Mesenchymal stem cell (in vitro differentiated cells and primary cell): ENCODE measurements around the gene BIRC5.

Experiments
- DNase-seq: peaks from one replicate; pipeline ENCODE4 v3.0.0-alpha.2; 2013
- H2AFZ ChIP-seq: one replicate; pipeline ENCODE4 v1.6.1; 2013; ENCODE audit warnings: low read depth, mild to moderate bottlenecking, control low read depth, inconsistent platforms, low read length, moderate library complexity
- H2AK5ac ChIP-seq: 2 replicates; pipeline ENCODE4 v1.6.1; 2013; ENCODE audit warnings: low read length, moderate library complexity, mild to moderate bottlenecking, inconsistent platforms; ENCODE audit not compliant: severe bottlenecking
- H2BK120ac ChIP-seq: one replicate; pipeline ENCODE4 v1.6.1; 2013; ENCODE audit warnings: low read depth, mild to moderate bottlenecking, inconsistent platforms, low read length, moderate library complexity
- H2BK12ac ChIP-seq, 2 experiments: one replicate each; pipeline ENCODE4 v1.6.1; 2013; ENCODE audit warnings: inconsistent platforms in 2 of 2, low read length in 2 of 2, mild to moderate bottlenecking in 2 of 2, moderate library complexity in 2 of 2, control low read depth in 1 of 2
- H2BK15ac ChIP-seq: one replicate; pipeline ENCODE4 v1.6.1; 2013; ENCODE audit warnings: mild to moderate bottlenecking, low read depth, inconsistent platforms; ENCODE audit not compliant: poor library complexity, severe bottlenecking
- H2BK5ac ChIP-seq: 2 replicates; pipeline ENCODE4 v1.6.1; 2013; ENCODE audit warnings: low read depth, mild to moderate bottlenecking, low read length, control low read depth, inconsistent platforms; ENCODE audit not compliant: poor library complexity, severe bottlenecking
- H3K14ac ChIP-seq, 2 experiments: one replicate each; pipeline ENCODE4 v1.6.1; 2013; ENCODE audit warnings: inconsistent platforms in 2 of 2, low read length in 2 of 2, control low read depth in 1 of 2, mild to moderate bottlenecking in 1 of 2, moderate library complexity in 1 of 2
- H3K18ac ChIP-seq, 2 experiments: one replicate each; pipeline ENCODE4 v1.6.1; 2013; ENCODE audit warnings: inconsistent platforms in 2 of 2, low read length in 2 of 2, control low read depth in 1 of 2, low read depth in 1 of 2, mild to moderate bottlenecking in 1 of 2
- H3K23ac ChIP-seq, 2 experiments: one replicate each; pipeline ENCODE4 v1.6.1; 2013; ENCODE audit warnings: inconsistent platforms in 2 of 2, low read length in 2 of 2, mild to moderate bottlenecking in 2 of 2, moderate library complexity in 2 of 2, control low read depth in 1 of 2
- H3K27ac ChIP-seq: 2 replicates; pipeline ENCODE4 v1.5.1; 2013; ENCODE audit warnings: mild to moderate bottlenecking, moderate library complexity, low read length, control low read depth, inconsistent platforms; ENCODE audit not compliant: poor library complexity, severe bottlenecking
- H3K27me3 ChIP-seq, 2 experiments: 2 replicates each; pipeline versions ENCODE4 v1.6.1 to v1.7.0; 2013; ENCODE audit warnings: low read length in 2 of 2, mild to moderate bottlenecking in 2 of 2, moderate library complexity in 2 of 2, control low read depth in 1 of 2, inconsistent platforms in 1 of 2; ENCODE audit not compliant: control insufficient read depth in 1 of 2, insufficient read depth in 1 of 2
- H3K36me3 ChIP-seq, 2 experiments: 2 replicates each; pipeline versions ENCODE4 v1.6.1 to v1.7.0; 2013; ENCODE audit warnings: low read length in 2 of 2, control low read depth in 1 of 2, inconsistent platforms in 1 of 2, low read depth in 1 of 2, mild to moderate bottlenecking in 1 of 2; ENCODE audit not compliant: insufficient read depth in 2 of 2, control insufficient read depth in 1 of 2
- H3K4ac ChIP-seq, 2 experiments: one replicate each; pipeline ENCODE4 v1.6.1; 2013; ENCODE audit warnings: inconsistent platforms in 2 of 2, low read length in 2 of 2, mild to moderate bottlenecking in 2 of 2, moderate library complexity in 2 of 2, control low read depth in 1 of 2, low read depth in 1 of 2
- H3K4me1 ChIP-seq: 2 replicates; pipeline ENCODE4 v1.6.1; 2013; ENCODE audit warnings: low read depth, low read length, control low read depth; ENCODE audit not compliant: control insufficient read depth, insufficient read depth
- H3K4me2 ChIP-seq: 2 replicates; pipeline ENCODE4 v1.6.1; 2013; ENCODE audit warnings: low read length, mild to moderate bottlenecking, inconsistent platforms; ENCODE audit not compliant: poor library complexity, severe bottlenecking
- H3K4me3 ChIP-seq, 2 experiments: 2 replicates each; pipeline versions ENCODE4 v1.5.1 to v1.7.0; 2013; ENCODE audit warnings: low read length in 2 of 2, mild to moderate bottlenecking in 2 of 2, control low read depth in 1 of 2, low read depth in 1 of 2; ENCODE audit not compliant: insufficient read depth in 1 of 2
- H3K79me1 ChIP-seq: replicated peaks from 2 replicates; pipeline ENCODE4 v1.6.1; 2013; ENCODE audit warnings: mild to moderate bottlenecking, control low read depth, low read length, inconsistent platforms; ENCODE audit not compliant: poor library complexity, severe bottlenecking
- H3K9ac ChIP-seq: 2 replicates; pipeline ENCODE4 v1.7.0; 2013; ENCODE audit warnings: mild to moderate bottlenecking, low read length, moderate library complexity
- H3K9me3 ChIP-seq: 2 replicates; pipeline ENCODE4 v1.7.0; 2013; ENCODE audit warnings: mild to moderate bottlenecking, low read length; ENCODE audit not compliant: control insufficient read depth
- H4K8ac ChIP-seq: one replicate; pipeline ENCODE4 v1.6.1; 2013; ENCODE audit warnings: inconsistent platforms, mild to moderate bottlenecking, low read length, moderate library complexity
- H4K91ac ChIP-seq: one replicate; pipeline ENCODE4 v1.6.1; 2013; ENCODE audit warnings: mild to moderate bottlenecking, low read length, inconsistent platforms
- WGBS: methylation state at CpG from one replicate; pipeline ENCODE4 v1.1.7; 2013; ENCODE audit warnings: mixed read lengths; 5-methylcytosine and 5-hydroxymethylcytosine counted together

BIRC5 gene

GRCh38 chr17:78238823-78239488 is 24.9 kb downstream of the BIRC5 start:
- Histone ChIP-seq H3K27ac (no peak overlapping the region), H2BK15ac (no peak overlapping the region), H3K4me2 (no peak overlapping the region), H2AFZ (no peak overlapping the region), H2BK5ac (no peak overlapping the region), H3K4ac (no peak overlapping the region), H2AK5ac (no peak overlapping the region), H3K14ac (no peak overlapping the region), H3K9me3 (no peaks in the 10 kb centered on the region), H3K18ac (no peak overlapping the region), H3K4me3 (no peak overlapping the region), H3K27me3 (peaks cover 0 to 28% of the 10 kb centered on the region in 2 experiments), H3K4me1 (peaks cover 23% of the 10 kb centered on the region), H2BK12ac (no peak overlapping the region), H4K91ac (no peak overlapping the region), H3K36me3 (peaks cover 0 to 3% of the 10 kb centered on the region in 2 experiments), H3K23ac (no peak overlapping the region), H3K79me1 (no peaks in the 10 kb centered on the region), H2BK120ac (no peak overlapping the region), H3K9ac (no peak overlapping the region), H4K8ac (no peak overlapping the region)
- WGBS = 85% methylated on average over 20 of the region's 20 CpGs
- DNase-seq = no peak

GRCh38 chr17:78239489-78239931 is 25.5 kb downstream of the BIRC5 start:
- Histone ChIP-seq H3K4ac (no peak overlapping the region), H2BK5ac (no peak overlapping the region), H3K27me3 (peaks cover 0 to 26% of the 10 kb centered on the region in 2 experiments), H4K8ac (no peak overlapping the region), H3K79me1 (no peaks in the 10 kb centered on the region), H3K14ac (no peak overlapping the region), H2BK120ac (no peak overlapping the region), H3K18ac (no peak overlapping the region), H2BK15ac (no peak overlapping the region), H3K23ac (no peak overlapping the region), H2BK12ac (no peak overlapping the region), H3K4me3 (no peak overlapping the region), H2AK5ac (no peak overlapping the region), H3K36me3 (peaks cover 0 to under 1% of the 10 kb centered on the region in 2 experiments), H2AFZ (no peak overlapping the region), H4K91ac (no peak overlapping the region), H3K27ac (no peak overlapping the region), H3K4me1 (peaks cover 23% of the 10 kb centered on the region), H3K9ac (no peak overlapping the region), H3K4me2 (no peak overlapping the region), H3K9me3 (no peaks in the 10 kb centered on the region)
- no peak for DNase-seq
- 81% methylated on average over 8 of the region's 9 CpGs for WGBS

GRCh38 chr17:78240012-78240655 is 26.1 kb downstream of the BIRC5 start:
- Histone ChIP-seq H3K27ac (no peak overlapping the region), H3K4me3 (no peak overlapping the region), H3K23ac (no peak overlapping the region), H4K91ac (no peak overlapping the region), H2AFZ (no peak overlapping the region), H3K4ac (no peak overlapping the region), H4K8ac (no peak overlapping the region), H2BK120ac (no peak overlapping the region), H3K27me3 (peaks cover 0 to 26% of the 10 kb centered on the region in 2 experiments), H3K9me3 (no peaks in the 10 kb centered on the region), H3K36me3 (no peaks in the 10 kb centered on the region), H3K4me1 (peaks cover 23% of the 10 kb centered on the region), H3K79me1 (no peaks in the 10 kb centered on the region), H3K4me2 (no peak overlapping the region), H2BK5ac (no peak overlapping the region), H3K9ac (no peak overlapping the region), H3K18ac (no peak overlapping the region), H2AK5ac (no peak overlapping the region), H3K14ac (no peak overlapping the region), H2BK15ac (no peak overlapping the region), H2BK12ac (no peak overlapping the region)
- WGBS = 83% methylated on average over 9 of the region's 12 CpGs
- DNase-seq = no peak

DNA sequence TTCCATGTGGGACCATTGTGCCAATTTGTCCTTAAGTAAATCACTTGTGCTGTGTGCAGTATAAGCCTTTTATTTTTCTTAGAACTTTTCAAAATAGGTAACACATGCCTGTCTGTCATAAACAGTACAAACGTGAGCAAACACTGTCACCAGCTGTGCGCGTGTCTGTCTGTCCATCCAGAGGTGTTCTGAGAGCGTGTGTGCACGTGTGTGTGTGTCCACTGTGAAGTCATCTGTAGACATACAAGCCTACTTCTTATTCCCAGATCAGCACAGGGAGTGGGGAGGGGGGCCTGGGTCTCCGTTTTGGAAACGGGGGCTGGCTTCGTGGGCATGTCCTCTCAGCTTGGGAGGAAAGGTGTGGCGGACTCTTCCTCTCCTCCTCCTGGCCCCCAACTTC is 26.8 kb downstream of the BIRC5 start:
- H2BK15ac ChIP-seq = no peak overlapping the region
- H3K23ac ChIP-seq = no peak overlapping the region
- H3K14ac ChIP-seq = no peak overlapping the region
- no peak overlapping the region for H3K18ac ChIP-seq
- peaks cover 0 to 26% of the 10 kb centered on the region in 2 experiments for H3K27me3 ChIP-seq
- H3K4me1 ChIP-seq = peaks cover 23% of the 10 kb centered on the region
- H3K9me3 ChIP-seq = no peaks in the 10 kb centered on the region
- no peak overlapping the region for H4K8ac ChIP-seq
- no peak overlapping the region for H2BK120ac ChIP-seq
- H3K36me3 ChIP-seq = no peaks in the 10 kb centered on the region
- H3K27ac ChIP-seq = no peak overlapping the region
- no peak overlapping the region for H3K4ac ChIP-seq
- no peak overlapping the region for H2AK5ac ChIP-seq
- no peak overlapping the region for H4K91ac ChIP-seq
- no peak overlapping the region for H2BK5ac ChIP-seq
- no peak overlapping the region for H3K4me3 ChIP-seq
- 91% methylated on average over 9 of the region's 9 CpGs for WGBS
- DNase-seq = no peak
- no peak overlapping the region for H3K9ac ChIP-seq
- no peak overlapping the region for H3K4me2 ChIP-seq
- H2BK12ac ChIP-seq = no peak overlapping the region
- H2AFZ ChIP-seq = no peak overlapping the region
- H3K79me1 ChIP-seq = no peaks in the 10 kb centered on the region
